Suprapubic skin (tissue), 4 donors: ENCODE results near the gene PDE6H.

ENCODE experiments used
- EP300 ChIP-seq: sonication (generic); formaldehyde crosslinking; IDR thresholded peaks from one replicate; pipeline ENCODE4 v1.6.1; 2017; ENCODE audit warnings: antibody characterized with exemption
- POLR2A ChIP-seq, 2 donors: fragments of 450-650 bp; IDR thresholded peaks; one replicate each; pipeline ENCODE4 v1.6.1; 2017; ENCODE audit warnings: antibody characterized with exemption in 2 of 2, mild to moderate bottlenecking in 2 of 2, moderate library complexity in 2 of 2
- POLR2AphosphoS5 ChIP-seq, 3 donors: sonication (generic); formaldehyde crosslinking; IDR thresholded peaks; one replicate each; pipeline ENCODE4 v1.6.1; 2017; ENCODE audit warnings: antibody characterized with exemption in 3 of 3
- TF ChIP-seq, protein P1 (sequence below), 2 donors: fragments of 200-600 bp in 1 of 2; fragments of 450-650 bp in 1 of 2; sonication (generic) in 1 of 2; IDR thresholded peaks; one replicate each; pipeline ENCODE4 v1.5.1; 2016 to 2019; ENCODE audit warnings: antibody characterized with exemption in 2 of 2, mild to moderate bottlenecking in 1 of 2, moderate library complexity in 1 of 2

DNA sequence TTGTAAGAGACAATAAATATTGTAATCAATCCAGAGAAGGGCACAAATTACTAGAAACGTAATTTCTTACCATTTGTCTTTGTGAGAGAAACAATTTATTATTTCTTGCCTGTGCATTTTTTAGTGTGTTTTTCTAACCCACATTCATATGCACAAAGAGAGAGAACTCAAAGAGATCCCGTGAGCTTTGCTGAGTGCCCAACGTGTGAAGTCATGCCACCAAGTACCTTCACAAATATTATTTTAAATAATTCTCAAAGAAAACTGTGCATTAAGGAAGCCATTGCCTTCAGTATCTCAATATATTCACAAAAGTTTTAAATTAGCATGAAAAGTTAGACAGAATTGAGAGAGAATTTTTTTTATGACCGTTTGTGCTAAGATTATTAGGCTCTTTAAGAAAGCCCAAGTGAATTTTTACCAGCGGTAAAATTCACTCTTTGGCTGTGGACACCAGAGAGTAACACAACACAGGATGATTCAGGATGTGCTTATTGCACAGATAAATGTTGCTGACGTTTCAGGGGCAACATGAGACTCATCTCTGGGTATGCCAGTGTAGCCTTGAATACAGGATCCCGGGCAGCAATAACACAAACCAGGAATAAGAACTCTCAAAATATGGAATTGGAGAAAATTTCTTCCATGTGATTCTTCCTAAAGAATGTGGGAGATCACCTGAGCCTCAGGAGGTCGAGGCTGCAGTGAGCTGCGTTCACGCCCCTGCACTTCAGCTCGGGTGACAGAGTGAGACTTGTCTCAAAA lies 14.3 kb upstream of the PDE6H start:
- TF ChIP-seq, protein P1, sequence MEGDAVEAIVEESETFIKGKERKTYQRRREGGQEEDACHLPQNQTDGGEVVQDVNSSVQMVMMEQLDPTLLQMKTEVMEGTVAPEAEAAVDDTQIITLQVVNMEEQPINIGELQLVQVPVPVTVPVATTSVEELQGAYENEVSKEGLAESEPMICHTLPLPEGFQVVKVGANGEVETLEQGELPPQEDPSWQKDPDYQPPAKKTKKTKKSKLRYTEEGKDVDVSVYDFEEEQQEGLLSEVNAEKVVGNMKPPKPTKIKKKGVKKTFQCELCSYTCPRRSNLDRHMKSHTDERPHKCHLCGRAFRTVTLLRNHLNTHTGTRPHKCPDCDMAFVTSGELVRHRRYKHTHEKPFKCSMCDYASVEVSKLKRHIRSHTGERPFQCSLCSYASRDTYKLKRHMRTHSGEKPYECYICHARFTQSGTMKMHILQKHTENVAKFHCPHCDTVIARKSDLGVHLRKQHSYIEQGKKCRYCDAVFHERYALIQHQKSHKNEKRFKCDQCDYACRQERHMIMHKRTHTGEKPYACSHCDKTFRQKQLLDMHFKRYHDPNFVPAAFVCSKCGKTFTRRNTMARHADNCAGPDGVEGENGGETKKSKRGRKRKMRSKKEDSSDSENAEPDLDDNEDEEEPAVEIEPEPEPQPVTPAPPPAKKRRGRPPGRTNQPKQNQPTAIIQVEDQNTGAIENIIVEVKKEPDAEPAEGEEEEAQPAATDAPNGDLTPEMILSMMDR (IDR thresholded peaks at IDR 0.05): no peak
- TF ChIP-seq POLR2AphosphoS5 (IDR thresholded peaks at IDR 0.05): no peak
- TF ChIP-seq POLR2A (IDR thresholded peaks at IDR 0.05): no peak
- TF ChIP-seq EP300: no peak
